ENCODE measurements around the gene CERS2. TPM values are rescaled to one million over a fixed set of nuclear protein-coding genes. Genes with fewer than 3 reads are reported as not detected.

Gene CERS2
- total RNA-seq (2014; rRNA removed; shearing (Covaris generic)), result 354 and 361 TPM in 2 replicates
- 209 and 239 TPM in 2 replicates for polyA plus RNA-seq (2014; cell fraction: nucleus; rRNA removed)

GRCh38 chr1:150974580-150975478 is at the start of gene CERS2:
TSS of gene CERS2 (minus strand) at chr1:150974835. CDS start at chr1:150969090, 5,745 bp downstream.
- peak; percentile 79 for DNase-seq (ENCODE audit: extremely low read depth, low read depth)

GRCh38 chr1:151013518-151013917 is 38.9 kb upstream of the CERS2 start:
- DNase-seq (ENCODE audit: extremely low read depth, low read depth), result no peak

GRCh38 chr1:151012684-151013471 is 38.2 kb upstream of the CERS2 start:
- DNase-seq (ENCODE audit: extremely low read depth, low read depth), result no peak

- no peak for DNase-seq (ENCODE audit: extremely low read depth, low read depth)
These were observed 36.7 kb upstream of the CERS2 start for GRCh38 chr1:151011154-151011850.

- DNase-seq (ENCODE audit: extremely low read depth, low read depth), result no peak
These were observed 35.7 kb upstream of the CERS2 start for GRCh38 chr1:151010346-151010726.

GRCh38 chr1:151009674-151010345 is 35.2 kb upstream of the CERS2 start:
- DNase-seq (ENCODE audit: extremely low read depth, low read depth), result no peak

- no peak for DNase-seq (ENCODE audit: extremely low read depth, low read depth)
These were observed 34.6 kb upstream of the CERS2 start for GRCh38 chr1:151009206-151009587.

GRCh38 chr1:151008244-151009205 is 33.9 kb upstream of the CERS2 start, which contains the start of gene PRUNE1:
TSS of gene PRUNE1 (plus strand) at chr1:151008449. CDS start at chr1:151008633, 184 bp downstream.
- DNase-seq (ENCODE audit: extremely low read depth, low read depth), result peak; percentile 98

- no peak for DNase-seq (ENCODE audit: extremely low read depth, low read depth)
These were observed 33.2 kb upstream of the CERS2 start for GRCh38 chr1:151007853-151008243.

- peak; percentile 88 for DNase-seq (ENCODE audit: extremely low read depth, low read depth)
These were observed 31.9 kb upstream of the CERS2 start, which contains the start of gene MINDY1 for GRCh38 chr1:151006327-151007052. TSS of gene MINDY1 (minus strand) at chr1:151006902. CDS start at chr1:151002617, 4,285 bp downstream.

GRCh38 chr1:151005729-151006319 is 31.2 kb upstream of the CERS2 start:
- DNase-seq (ENCODE audit: extremely low read depth, low read depth), result no peak

- DNase-seq (ENCODE audit: extremely low read depth, low read depth), result no peak
These were observed 28.5 kb upstream of the CERS2 start for GRCh38 chr1:151003180-151003579.

GRCh38 chr1:151002611-151003010 is 28.0 kb upstream of the CERS2 start:
- DNase-seq (ENCODE audit: extremely low read depth, low read depth), result no peak

GRCh38 chr1:151002051-151002450 is 27.4 kb upstream of the CERS2 start:
- no peak for DNase-seq (ENCODE audit: extremely low read depth, low read depth)

GRCh38 chr1:151001602-151002001 is 27.0 kb upstream of the CERS2 start:
- no peak for DNase-seq (ENCODE audit: extremely low read depth, low read depth)

GRCh38 chr1:151000408-151000807 is 25.8 kb upstream of the CERS2 start:
- no peak for DNase-seq (ENCODE audit: extremely low read depth, low read depth)

- DNase-seq (ENCODE audit: extremely low read depth, low read depth), result no peak
These were observed 25.3 kb upstream of the CERS2 start for GRCh38 chr1:150999926-151000325.

Data from NCI-H460 (cell line).